NCI-H146 (cell line): ENCODE measurements around the gene RBM12.

Source experiments
- DNase-seq: peaks from one replicate; lab custom pipeline; 2025; lab: John Stamatoyannopoulos, UW

The RBM12 gene

DNA sequence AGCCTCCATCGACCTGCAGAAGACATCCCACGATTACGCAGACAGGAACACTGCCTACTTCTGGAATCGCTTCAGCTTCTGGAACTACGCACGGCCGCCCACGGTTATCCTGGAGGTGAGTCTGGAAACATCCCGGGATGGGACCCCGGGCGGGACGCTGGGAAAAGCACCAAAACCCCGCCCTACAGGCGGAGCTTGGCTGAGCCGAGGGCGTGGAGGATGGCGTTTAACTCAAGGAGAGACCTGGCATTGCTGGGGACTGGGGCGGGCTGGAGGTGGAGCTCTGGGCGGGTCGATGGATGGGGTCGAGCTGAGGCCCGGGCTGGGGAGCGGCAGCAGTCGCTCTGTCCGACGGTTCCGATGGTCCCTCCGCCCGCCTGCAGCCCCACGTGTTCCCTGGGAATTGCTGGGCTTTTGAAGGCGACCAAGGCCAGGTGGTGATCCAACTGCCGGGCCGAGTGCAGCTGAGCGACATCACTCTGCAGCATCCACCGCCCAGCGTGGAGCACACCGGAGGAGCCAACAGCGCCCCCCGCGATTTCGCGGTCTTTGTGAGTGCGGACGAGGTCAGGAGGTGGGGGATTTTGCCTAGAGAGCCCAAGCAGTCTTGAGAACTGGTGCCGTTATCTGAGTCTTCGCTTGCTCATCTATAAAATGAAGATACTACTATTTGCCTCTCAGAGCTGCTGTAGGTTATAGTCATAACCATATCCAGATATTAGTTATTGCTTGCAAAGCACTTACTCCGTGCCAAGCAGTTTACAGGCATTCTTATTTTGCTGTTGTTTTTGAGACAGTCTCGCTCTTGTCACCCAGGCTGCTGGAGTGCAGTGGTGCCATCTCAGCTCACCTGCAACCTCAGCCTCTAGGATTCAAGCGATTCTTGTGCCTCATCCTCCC is 45.3 kb downstream of the RBM12 start:
- peak; percentile 90 for DNase-seq

GRCh38 chr20:35618263-35619131 is 46.2 kb downstream of the RBM12 start:
- DNase-seq: peak; percentile 54

- DNase-seq: peak; percentile 83
Measured at GRCh38 chr20:35617397-35618262, 47.1 kb downstream of the RBM12 start.

- peak; percentile 87 for DNase-seq
Measured at GRCh38 chr20:35616465-35617396, 48.0 kb downstream of the RBM12 start.

GRCh38 chr20:35615667-35616464 is 48.8 kb downstream of the RBM12 start, which contains the start of gene SPAG4:
TSS of gene SPAG4 (plus strand) at chr20:35615829. CDS start at chr20:35616004, 175 bp downstream.
- peak; percentile 100 for DNase-seq

DNA sequence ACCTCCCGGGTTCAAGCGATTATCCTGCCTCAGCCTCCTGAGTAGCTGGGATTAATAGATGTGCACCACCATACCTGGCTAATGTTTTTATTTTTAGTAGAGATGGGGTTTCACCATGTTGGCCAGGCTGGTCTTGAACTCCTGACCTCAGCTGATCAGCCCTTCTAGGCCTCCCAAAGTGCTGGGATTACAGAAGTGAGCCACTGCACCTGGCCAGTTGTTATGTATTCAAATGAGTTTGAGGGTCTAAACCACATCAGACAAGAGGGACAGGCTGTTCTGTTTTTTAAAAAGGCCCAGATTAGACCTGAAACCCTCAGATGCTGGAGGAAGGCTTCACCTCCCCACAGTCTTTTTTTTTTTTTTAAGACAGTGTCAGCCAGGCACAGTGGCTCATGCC is 53.2 kb downstream of the RBM12 start:
- no peak for DNase-seq

GRCh38 chr20:35610833-35611427 is 53.8 kb downstream of the RBM12 start:
- no peak for DNase-seq

GRCh38 chr20:35607003-35607735 is 57.5 kb downstream of the RBM12 start:
- DNase-seq: no peak

- DNase-seq: no peak
Measured at GRCh38 chr20:35606127-35606526, 58.6 kb downstream of the RBM12 start.

DNA sequence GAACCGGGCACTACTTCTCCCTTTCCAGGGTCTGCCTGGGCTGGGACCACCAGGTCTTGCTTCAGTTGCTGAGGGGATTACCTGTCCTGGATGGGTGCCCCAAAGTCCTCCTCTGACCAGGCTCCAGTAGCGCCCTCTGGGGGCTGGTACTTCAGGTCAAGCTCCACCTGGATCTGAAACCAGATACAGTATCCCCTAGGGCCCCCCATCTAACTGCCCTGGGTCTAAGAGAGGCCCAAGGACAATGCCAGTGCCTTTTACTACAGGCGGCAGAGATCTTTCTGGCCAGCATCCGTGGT is 60.3 kb downstream of the RBM12 start:
- peak; percentile 24 for DNase-seq

DNA sequence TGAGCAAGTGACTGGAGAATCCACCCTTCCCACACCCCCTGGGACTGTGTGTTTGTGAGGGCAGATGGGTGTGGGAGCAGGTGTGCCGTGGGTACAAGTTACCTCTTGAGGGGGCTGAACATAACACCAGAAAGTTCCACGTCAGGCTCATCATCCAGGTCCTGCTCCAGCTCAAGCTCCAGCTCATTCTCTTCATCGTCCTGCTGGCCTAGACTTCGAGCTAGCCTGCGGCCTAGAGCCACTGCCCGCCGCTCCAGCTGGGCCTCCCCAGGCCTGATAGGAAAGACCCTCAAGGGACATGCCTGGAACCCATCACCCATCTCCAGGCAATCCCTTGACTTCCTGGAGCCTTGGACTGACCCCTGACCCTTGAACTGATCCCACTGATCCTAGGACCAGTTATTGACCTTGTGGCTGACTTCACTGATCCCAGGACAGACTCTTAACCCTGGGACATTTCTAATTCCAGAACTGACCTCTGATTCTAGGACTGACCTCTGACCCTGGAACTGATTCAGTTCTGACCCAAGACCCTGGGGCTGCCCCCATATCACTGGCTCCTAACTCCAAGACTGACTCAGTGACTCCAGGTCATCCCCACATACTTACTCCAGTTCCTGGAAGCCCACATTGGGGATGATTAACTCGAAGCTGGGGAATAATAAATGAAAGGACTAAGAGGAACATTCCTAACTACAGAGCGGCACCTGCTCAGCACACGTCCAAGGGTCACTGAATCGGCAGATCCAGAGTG is 60.8 kb downstream of the RBM12 start:
- DNase-seq: no peak

GRCh38 chr20:35602851-35603495 is 61.7 kb downstream of the RBM12 start:
- DNase-seq: no peak

GRCh38 chr20:35601990-35602389 is 62.7 kb downstream of the RBM12 start:
- no peak for DNase-seq

DNA sequence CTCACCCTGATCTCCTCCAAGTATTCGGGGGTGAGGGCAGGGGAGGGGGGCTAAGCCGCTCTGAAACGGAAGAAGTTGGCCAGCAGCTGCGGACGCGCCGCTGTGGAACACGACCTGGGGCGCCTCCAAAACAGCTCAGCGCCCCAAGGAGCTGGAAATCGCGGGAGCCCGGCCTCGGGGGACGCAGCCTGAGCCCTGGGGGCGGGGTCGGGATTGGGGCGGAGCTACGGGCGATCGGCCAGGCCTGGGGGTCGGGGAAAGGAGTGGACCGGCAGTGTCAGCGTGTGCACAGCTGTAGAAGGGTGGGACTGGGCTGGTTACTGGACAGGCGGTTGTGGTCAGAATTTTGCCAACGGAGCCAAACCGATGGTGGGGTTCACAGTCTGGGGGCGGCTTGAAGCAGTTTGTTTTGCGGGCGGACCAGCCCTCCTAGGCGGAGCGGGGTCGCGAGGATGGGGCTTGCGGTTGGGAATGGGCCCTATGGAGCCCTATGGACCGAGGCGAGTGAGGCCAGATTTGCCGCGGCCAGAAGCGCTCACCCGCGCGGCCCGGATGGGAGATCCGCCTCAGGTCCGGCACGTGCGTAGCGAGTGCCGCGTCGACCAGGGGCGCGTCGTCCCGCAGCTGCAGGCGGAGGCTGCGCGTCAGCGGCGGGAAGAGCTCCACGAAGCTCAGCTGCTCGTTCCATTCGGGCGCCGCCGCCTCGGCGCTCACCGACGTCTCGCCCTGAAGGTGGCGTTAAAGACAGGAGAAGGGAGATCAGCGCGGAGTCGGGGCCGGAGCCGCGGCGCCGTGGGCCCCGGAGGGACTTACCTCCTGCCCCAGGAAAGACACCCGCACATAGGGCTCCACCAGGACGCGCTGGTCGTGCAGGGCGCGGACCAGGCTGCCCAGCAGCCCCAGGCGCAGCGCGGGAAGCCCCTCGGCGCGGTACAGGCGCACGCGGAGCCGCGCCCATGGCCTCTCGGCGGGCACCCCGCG is 63.4 kb downstream of the RBM12 start:
- DNase-seq: peak; percentile 83

GRCh38 chr20:35600176-35600992 is 64.3 kb downstream of the RBM12 start:
- no peak for DNase-seq

DNA sequence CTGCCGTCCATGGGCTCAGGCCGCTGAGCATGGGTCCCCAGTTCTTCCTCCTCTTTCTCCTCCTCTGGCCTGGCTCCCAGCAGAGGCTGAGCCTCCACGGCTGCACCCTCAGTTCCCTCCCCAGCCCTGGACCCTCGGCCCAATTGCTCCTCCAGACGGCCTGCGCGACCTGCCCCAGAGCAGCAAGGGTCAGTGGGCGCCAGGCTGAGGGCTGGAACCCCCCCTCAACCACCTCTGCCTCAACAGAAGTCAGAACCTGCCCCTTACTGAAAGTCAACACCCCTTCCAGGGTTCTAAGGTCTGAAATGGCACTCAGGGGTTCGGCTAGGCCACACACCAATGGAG is 65.0 kb downstream of the RBM12 start:
- DNase-seq: no peak
